HepG2 (cell line): ENCODE data around the gene TNNT1. TPM values are rescaled to one million over a fixed set of nuclear protein-coding genes. Genes with fewer than 3 reads are reported as not detected.
A peak's percentile ranks its signal among the peaks of the same experiment; 100 is the strongest.

Experiments
- ATAC-seq: fragments of 200-7000 bp; cut with Tn5 transposase; 3 replicates; pipeline ENCODE4 v1.9.1; 2020; ENCODE audit warnings: mild to moderate bottlenecking, moderate library complexity
- BruUV-seq: library from RNA; stranded (reverse); fragments of 400-500 nt; replicated peaks from 2 replicates; lab custom pipeline; 2021; lab: Mats Ljungman, UMichigan
- CTCF ChIA-PET: fragments of 300-600 bp; formaldehyde crosslinking; extraction: SDS; loops from one replicate; lab custom pipeline; 2021; ENCODE audit warnings: low total read pairs, inconsistent platforms, low intra/inter-chr PET ratio; lab: Yijun Ruan, JAX
- POLR2A ChIA-PET: fragments of 350-600 bp; sonication (Branson Sonifier 250); formaldehyde crosslinking; loops from one replicate; lab custom pipeline; 2020; ENCODE audit warnings: antibody characterized with exemption, inconsistent platforms; lab: Yijun Ruan, JAX
- DNase-seq: peaks from one replicate; pipeline ENCODE4 v3.0.0-alpha.2; 2015; ENCODE audit warnings: low spot score
- FAIRE-seq: peaks from 3 replicates; lab custom pipeline; 2011; peaks lifted over from hg19 to GRCh38; lab: Jason Lieb, UNC
- H2AFZ ChIP-seq: one replicate; pipeline ENCODE4 v1.6.1; 2011; ENCODE audit warnings: low read length, inconsistent platforms
- H3K27ac ChIP-seq: fragments of 300-600 bp; 3 replicates; pipeline ENCODE4 v1.8.0; 2011; ENCODE audit warnings: mixed run types, mild to moderate bottlenecking, mixed read lengths, low read length, inconsistent platforms; ENCODE audit not compliant: insufficient read depth; ENCODE audit errors: extremely low read length
- H3K27me3 ChIP-seq, 2 experiments: fragments of 200-600 bp in 1 of 2; 2 replicates in 1 of 2; 3 replicates in 1 of 2; pipeline versions ENCODE4 v1.6.0 to v1.8.0; 2011; ENCODE audit warnings: low read length in 2 of 2, mild to moderate bottlenecking in 2 of 2, moderate library complexity in 2 of 2, inconsistent platforms in 1 of 2; ENCODE audit not compliant: insufficient read depth in 2 of 2, control insufficient read depth in 1 of 2
- H3K36me3 ChIP-seq, 2 experiments: fragments of 200-600 bp in 1 of 2; replicated peaks in 1 of 2; 2 replicates in 1 of 2; 3 replicates in 1 of 2; pipeline versions ENCODE4 v1.5.1 to v1.8.0; 2011; ENCODE audit warnings: low read length in 2 of 2, inconsistent platforms in 1 of 2; ENCODE audit not compliant: insufficient read depth in 2 of 2, control insufficient read depth in 1 of 2
- H3K4me1 ChIP-seq: 2 replicates; pipeline ENCODE4 v1.5.1; 2012; ENCODE audit warnings: low read length, inconsistent platforms; ENCODE audit not compliant: insufficient read depth
- H3K4me2 ChIP-seq: 2 replicates; pipeline ENCODE4 v1.6.0; 2011; ENCODE audit warnings: low read depth, low read length, inconsistent platforms
- H3K4me3 ChIP-seq, 3 experiments: fragments of 200-600 bp in 1 of 3; sonication (generic), shearing (Covaris generic) in 1 of 3; replicated peaks in 1 of 3; 2 replicates each; pipeline ENCODE4 v1.5.1; 2011 to 2016; ENCODE audit warnings: low read length in 3 of 3, inconsistent platforms in 2 of 3, low read depth in 2 of 3, mild to moderate bottlenecking in 2 of 3, control low read depth in 1 of 3, mixed read lengths in 1 of 3; ENCODE audit not compliant: insufficient read depth in 1 of 3
- H3K79me2 ChIP-seq: one replicate; pipeline ENCODE4 v1.6.1; 2011; ENCODE audit warnings: low read length, inconsistent platforms; ENCODE audit not compliant: insufficient read depth
- H3K9ac ChIP-seq: 2 replicates; pipeline ENCODE4 v1.6.0; 2011; ENCODE audit warnings: mild to moderate bottlenecking, low read depth, low read length, inconsistent platforms; ENCODE audit not compliant: insufficient read depth
- H3K9me3 ChIP-seq: 2 replicates; pipeline ENCODE4 v1.5.1; 2012; ENCODE audit warnings: mild to moderate bottlenecking, low read length
- H4K20me1 ChIP-seq: 2 replicates; pipeline ENCODE4 v1.6.0; 2011; ENCODE audit warnings: inconsistent platforms, mild to moderate bottlenecking, low read length, moderate library complexity; ENCODE audit not compliant: insufficient read depth
- BHLHE40 ChIP-seq: IDR thresholded peaks from 2 replicates; pipeline ENCODE4 v1.6.1; 2011; ENCODE audit warnings: low read length, improper control_type of control experiment
- GABPA ChIP-seq, 2 experiments: IDR thresholded peaks; 2 replicates each; pipeline ENCODE4 v1.6.1; 2011 to 2016; ENCODE audit warnings: low read depth in 2 of 2, low read length in 1 of 2, missing biosample characterization in 1 of 2, missing genetic modification characterization in 1 of 2
- HDAC2 ChIP-seq: sonication (generic); formaldehyde crosslinking; IDR thresholded peaks from 2 replicates; pipeline ENCODE4 v1.4.0; 2020; ENCODE audit warnings: missing genetic modification reagents
- PBX2 ChIP-seq: IDR thresholded peaks from 2 replicates; pipeline ENCODE4 v1.6.1; 2016; ENCODE audit warnings: control low read depth
- THAP11 ChIP-seq: IDR thresholded peaks from 2 replicates; pipeline ENCODE4 v1.6.1; 2016; ENCODE audit warnings: missing biosample characterization, missing genetic modification reagents
- YEATS2 ChIP-seq: sonication (generic); formaldehyde crosslinking; IDR thresholded peaks from 2 replicates; pipeline ENCODE4 v1.4.0; 2020; ENCODE audit warnings: missing genetic modification reagents, borderline replicate concordance
- WGBS: methylation state at CpG from one replicate; pipeline ENCODE4 v1.1.6; 2017; ENCODE audit warnings: low lambda C conversion rate; 5-methylcytosine and 5-hydroxymethylcytosine counted together
- in situ Hi-C: cut with HindIII; loops from 2 replicates; pipeline ENCODE4 v1.10.0; 2017; ENCODE audit warnings: low pct_unique_long_range_greater_than_20kb; ENCODE audit not compliant: extremely low pct_ligation_motif_present
- intact Hi-C: fragments of 100-400 bp; cut with micrococcal nuclease; formaldehyde crosslinking; loops from one replicate; pipeline ENCODE4 v1.10.0; 2022; ENCODE audit not compliant: unreplicated experiment
- polyA plus RNA-seq, 8 experiments: library from polyadenylated mRNA; depleted of rRNA in 3 of 8; stranded (reverse) in 7 of 8; unstranded in 1 of 8; fragments of >200 nt; fragmentation: Illumina TruSeq in 4 of 8; extraction: Trizol in 4 of 8; gene quantifications; 2 replicates each; pipeline versions ENCODE4 v1.2.1 to v1.2.3, GENCODE V29; 2011 to 2016; ENCODE audit warnings: low read depth in 4 of 8, missing spikeins in 1 of 8, mixed read lengths in 1 of 8; ENCODE audit not compliant: insufficient read depth in 1 of 8
- total RNA-seq, 5 experiments: library from RNA; depleted of rRNA; stranded (reverse); fragments of >200 nt; fragmentation: Illumina TruSeq; extraction: Trizol; gene quantifications; 2 replicates each; pipeline ENCODE4 v1.2.3, GENCODE V29; 2016; ENCODE audit warnings: low read depth in 1 of 5

The TNNT1 gene
- total and polyA plus RNA-seq, 2 of the 13 experiments (the other 11 are each of a cell fraction or from before 2014, with no cell fraction given): 1.3 to 2.4 TPM

DNA sequence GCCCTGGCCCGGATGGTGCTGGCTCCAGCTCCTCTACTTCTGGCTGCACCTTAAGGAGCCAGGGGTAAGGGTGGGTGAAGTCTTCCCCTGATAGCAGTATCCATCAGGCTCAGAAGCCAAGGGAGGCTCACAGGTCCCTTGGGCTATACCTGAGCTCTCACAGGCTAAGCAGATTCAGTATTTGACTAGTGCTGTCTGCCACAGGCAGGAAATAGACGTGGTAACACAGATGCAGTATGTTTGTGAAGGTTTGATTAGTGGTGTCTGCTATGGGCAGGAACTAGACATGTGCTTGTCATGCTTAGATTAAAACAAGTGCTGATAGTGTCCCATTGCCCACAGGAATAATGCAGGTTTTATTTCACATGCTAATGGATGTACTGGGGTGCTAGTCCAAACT is 27.1 kb upstream of the TNNT1 start:
- H3K4me3 ChIP-seq: no peak overlapping the region
- FAIRE-seq: no peak
- in situ Hi-C loops: no loop called here
- no peaks in the 10 kb centered on the region for H3K9me3 ChIP-seq
- H4K20me1 ChIP-seq: peaks cover 13% of the 10 kb centered on the region; the same call in 1 of the 2 replicates
- H3K9ac ChIP-seq: no peak overlapping the region
- intact Hi-C loops: no loop called here
- no peak for DNase-seq
- no peak overlapping the region for H3K4me2 ChIP-seq
- WGBS: 17% methylated on average over 1 of the region's 2 CpGs
- POLR2A ChIA-PET: interaction anchor here (1.1 kb wide), 1 partner anchor 31 kb away, joined by 3 read pairs; no protein-coding TSS in a partner anchor
- peaks cover 0 to 1% of the 10 kb centered on the region in 2 experiments; a peak in 1 of 5 replicates for H3K36me3 ChIP-seq
- no TSS peak for BruUV-seq
- CTCF ChIA-PET: no interaction called here
- no peaks in the 10 kb centered on the region for H3K79me2 ChIP-seq
- peaks cover 3 to 48% of the 10 kb centered on the region in 2 experiments for H3K27me3 ChIP-seq
- ATAC-seq: no peak
- TF ChIP-seq YEATS2 (CRISPR knock-in tag) (0 out of 2 replicates have a peak, but pooled peaks have one; percentile 19), THAP11 (peak; percentile 44; the same call in 1 of the 2 replicates), HDAC2 (no peak), GABPA (IDR thresholded peaks at IDR 0.05; ENCODE audit: low read depth, low read length) (no peak), GABPA (CRISPR knock-in tag; IDR thresholded peaks at IDR 0.05; ENCODE audit: low read depth) (peak; percentile 48; the same call in 1 of the 2 replicates), BHLHE40 (no peak), PBX2 (CRISPR knock-in tag) (no peak)
- TF ChIP-seq, all 625 proteins: peak for 3
- H2AFZ ChIP-seq: no peak overlapping the region
- H3K4me1 ChIP-seq: peaks cover 31% of the 10 kb centered on the region
- no peak overlapping the region for H3K27ac ChIP-seq
